Body of pancreas (tissue), 4 donors: ENCODE data around the gene PKMYT1. TPM values are rescaled to one million over a fixed set of nuclear protein-coding genes. Genes with fewer than 3 reads are reported as not detected.
A peak's percentile ranks its signal among the peaks of the same experiment; 100 is the strongest.

Experiments
- ATAC-seq: fragments of 150-250 bp; one replicate; pipeline ENCODE4 v1.9.1; 2016
- DNase-seq, 4 donors: peaks; one replicate each; pipeline ENCODE4 v3.0.0-alpha.2; 2019
- H3K27ac ChIP-seq, 4 donors: fragments of 200-600 bp; sonication (generic); 1 replicate in 3 of 4; 2 replicates in 1 of 4; pipeline versions ENCODE4 v1.5.1 to v1.6.1; 2016 to 2019; ENCODE audit warnings: mild to moderate bottlenecking in 1 of 4, mixed read lengths in 1 of 4, moderate library complexity in 1 of 4
- H3K27me3 ChIP-seq, 2 donors: fragments of 200-600 bp; sonication (generic); one replicate each; pipeline ENCODE4 v1.6.0; 2016; ENCODE audit warnings: mild to moderate bottlenecking in 1 of 2
- H3K36me3 ChIP-seq, 2 donors: fragments of 200-600 bp; sonication (generic); replicated peaks in 1 of 2; 2 replicates each; pipeline ENCODE4 v1.5.1; 2016; ENCODE audit warnings: low read depth in 2 of 2; ENCODE audit not compliant: insufficient read depth in 1 of 2
- H3K4me1 ChIP-seq: fragments of 200-600 bp; sonication (generic); one replicate; pipeline ENCODE4 v1.6.0; 2016
- H3K4me3 ChIP-seq, 2 donors: fragments of 200-600 bp; sonication (generic); 1 replicate in 1 of 2; 2 replicates in 1 of 2; pipeline ENCODE4 v1.5.1; 2016 to 2019
- H3K9me3 ChIP-seq, 3 donors: fragments of 200-600 bp; sonication (generic); 1 replicate in 2 of 3; 2 replicates in 1 of 3; pipeline ENCODE4 v1.5.1; 2016
- POLR2A ChIP-seq, 3 donors: fragments of 450-650 bp; IDR thresholded peaks; one replicate each; pipeline ENCODE4 v1.6.1; 2016; ENCODE audit warnings: antibody characterized with exemption in 3 of 3, mild to moderate bottlenecking in 2 of 3
- WGBS, 2 donors: methylation state at CpG; one replicate each; pipeline ENCODE4 v1.1.5; 2017; 5-methylcytosine and 5-hydroxymethylcytosine counted together
- intact Hi-C: fragments of 100-400 bp; cut with DNase I; formaldehyde crosslinking; loops from one replicate; pipeline ENCODE4 v1.15.1; 2023
- total RNA-seq, 2 donors: library from RNA; depleted of rRNA; stranded (reverse); fragments of >200 nt; gene quantifications; one replicate each; pipeline ENCODE4 v1.1.0, GENCODE V29; 2016
- TF ChIP-seq, protein P1 (sequence below), 7 experiments: fragments of 450-650 bp in 4 of 7; fragments of 200-600 bp in 3 of 7; sonication (generic) in 3 of 7; IDR thresholded peaks; one replicate each; pipeline ENCODE4 v1.5.1; 2016 to 2019; ENCODE audit warnings: antibody characterized with exemption in 7 of 7

The PKMYT1 gene
- total RNA-seq, 2 donors from 2014 or later: 0.26 TPM; not detected in 1

DNA sequence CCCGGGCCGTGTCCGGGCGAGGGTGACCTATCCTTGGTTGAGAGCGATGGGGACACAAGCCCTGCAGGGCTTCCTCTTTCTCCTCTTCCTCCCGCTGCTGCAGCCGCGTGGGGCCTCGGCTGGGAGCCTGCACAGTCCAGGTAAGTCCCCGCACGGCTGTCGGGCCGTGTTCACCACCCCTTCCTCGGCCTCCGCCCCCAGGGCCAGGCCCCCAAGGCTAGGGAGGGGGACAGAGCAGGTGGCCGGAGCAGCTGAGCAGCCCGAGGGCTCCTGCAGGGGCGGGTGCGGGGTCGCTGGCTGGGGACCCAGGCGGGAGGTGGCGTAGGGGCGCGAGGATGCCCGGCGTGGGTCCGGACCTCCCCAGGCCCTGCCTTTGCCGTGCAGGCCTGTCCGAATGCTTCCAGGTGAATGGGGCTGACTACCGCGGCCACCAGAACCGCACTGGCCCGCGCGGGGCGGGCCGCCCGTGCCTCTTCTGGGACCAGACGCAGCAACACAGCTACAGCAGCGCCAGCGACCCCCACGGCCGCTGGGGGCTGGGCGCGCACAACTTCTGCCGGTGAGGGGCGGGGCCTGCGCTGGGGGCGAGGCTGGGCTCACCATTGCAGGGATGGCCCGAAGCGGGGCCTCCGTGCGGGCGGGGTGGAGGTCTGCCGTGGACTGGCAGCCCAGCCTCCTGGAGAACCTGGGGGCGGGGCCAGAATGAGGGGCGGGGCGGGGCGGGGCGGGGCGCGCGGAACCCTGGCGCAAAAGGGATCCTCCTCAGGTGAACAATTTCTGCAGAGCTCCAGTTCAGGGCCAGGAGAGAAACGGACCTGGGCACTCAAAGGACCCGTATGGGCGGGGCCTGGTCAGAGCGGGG lies 15.5 kb downstream of the PKMYT1 start:
- Histone ChIP-seq H3K27ac (no peak overlapping the region), H3K36me3 (no peaks in the 10 kb centered on the region), H3K4me3 (no peak overlapping the region), H3K27me3 (peaks cover 4 to 50% of the 10 kb centered on the region in 2 donors), H3K4me1 (peaks cover 53% of the 10 kb centered on the region), H3K9me3 (no peaks in the 10 kb centered on the region)
- DNase-seq (peak in 1 of 4 donors; percentile 58), ATAC-seq (no peak)
- 0 to 6% methylated on average over 3 to 39 of the region's 68 CpGs for WGBS, 2 donors
- intact Hi-C loops: no loop called here
- TF ChIP-seq, protein P1, sequence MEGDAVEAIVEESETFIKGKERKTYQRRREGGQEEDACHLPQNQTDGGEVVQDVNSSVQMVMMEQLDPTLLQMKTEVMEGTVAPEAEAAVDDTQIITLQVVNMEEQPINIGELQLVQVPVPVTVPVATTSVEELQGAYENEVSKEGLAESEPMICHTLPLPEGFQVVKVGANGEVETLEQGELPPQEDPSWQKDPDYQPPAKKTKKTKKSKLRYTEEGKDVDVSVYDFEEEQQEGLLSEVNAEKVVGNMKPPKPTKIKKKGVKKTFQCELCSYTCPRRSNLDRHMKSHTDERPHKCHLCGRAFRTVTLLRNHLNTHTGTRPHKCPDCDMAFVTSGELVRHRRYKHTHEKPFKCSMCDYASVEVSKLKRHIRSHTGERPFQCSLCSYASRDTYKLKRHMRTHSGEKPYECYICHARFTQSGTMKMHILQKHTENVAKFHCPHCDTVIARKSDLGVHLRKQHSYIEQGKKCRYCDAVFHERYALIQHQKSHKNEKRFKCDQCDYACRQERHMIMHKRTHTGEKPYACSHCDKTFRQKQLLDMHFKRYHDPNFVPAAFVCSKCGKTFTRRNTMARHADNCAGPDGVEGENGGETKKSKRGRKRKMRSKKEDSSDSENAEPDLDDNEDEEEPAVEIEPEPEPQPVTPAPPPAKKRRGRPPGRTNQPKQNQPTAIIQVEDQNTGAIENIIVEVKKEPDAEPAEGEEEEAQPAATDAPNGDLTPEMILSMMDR (IDR thresholded peaks at IDR 0.05): no peak
- TF ChIP-seq POLR2A (IDR thresholded peaks at IDR 0.05): no peak

DNA sequence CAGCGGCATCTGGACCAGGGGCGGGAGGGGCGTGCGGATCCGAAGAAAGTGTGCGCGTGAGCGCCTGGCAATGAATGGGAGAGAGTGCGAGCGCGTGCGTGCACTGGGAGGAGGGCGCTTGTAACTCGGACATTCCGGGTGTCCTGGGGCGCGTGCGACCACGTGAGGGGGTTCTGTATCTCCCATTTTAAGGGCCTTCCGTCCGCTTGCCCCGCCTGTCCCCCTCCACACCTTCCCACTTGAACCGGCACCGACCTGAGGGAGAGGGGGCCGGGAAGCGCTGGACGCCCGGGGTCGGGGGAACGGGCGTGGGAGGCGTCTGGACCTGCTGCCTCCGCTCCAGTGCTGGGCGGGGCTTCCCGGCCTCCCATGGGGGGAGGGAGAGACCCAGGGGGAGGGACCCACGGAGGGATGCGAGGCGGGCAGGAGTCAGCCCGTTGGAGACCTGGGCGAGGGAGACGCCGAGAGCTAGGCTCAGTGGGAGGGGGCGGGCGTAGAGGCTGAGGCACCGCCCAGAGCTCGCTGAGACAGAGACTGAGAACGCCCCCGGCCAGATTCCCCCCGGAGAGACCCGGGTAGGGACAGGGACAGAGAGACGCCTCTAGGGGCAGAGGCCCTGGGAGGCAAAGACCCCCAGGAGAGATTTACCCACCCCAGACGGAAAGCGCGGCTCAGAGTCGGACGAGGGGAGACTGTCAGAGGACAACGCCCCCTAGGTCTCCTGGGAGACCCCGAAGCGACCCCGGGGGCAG lies 16.3 kb downstream of the PKMYT1 start, which contains the start of gene KREMEN2:
TSS of gene KREMEN2 (plus strand) at position 553 of the 752 bp plus-strand sequence. CDS start 246 bp downstream, outside the sequence.
- WGBS, 2 donors: 1% methylated on average over 24 to 60 of the region's 60 CpGs
- intact Hi-C loops: no loop called here
- Histone ChIP-seq H3K4me3 (no peak within 1 kb of the TSS), H3K27ac (no peak within 1 kb of the TSS), H3K9me3 (no peaks in the 10 kb centered on the region), H3K4me1 (peaks cover 51% of the 10 kb centered on the region), H3K27me3 (peaks cover 4 to 50% of the 10 kb centered on the region in 2 donors), H3K36me3 (no peaks in the 10 kb centered on the region)
- ATAC-seq (no peak), DNase-seq (peak in 1 of 4 donors; percentile 23)
- TF ChIP-seq, protein P1 (IDR thresholded peaks at IDR 0.05): no peak
- no peak for TF ChIP-seq POLR2A (IDR thresholded peaks at IDR 0.05)

DNA sequence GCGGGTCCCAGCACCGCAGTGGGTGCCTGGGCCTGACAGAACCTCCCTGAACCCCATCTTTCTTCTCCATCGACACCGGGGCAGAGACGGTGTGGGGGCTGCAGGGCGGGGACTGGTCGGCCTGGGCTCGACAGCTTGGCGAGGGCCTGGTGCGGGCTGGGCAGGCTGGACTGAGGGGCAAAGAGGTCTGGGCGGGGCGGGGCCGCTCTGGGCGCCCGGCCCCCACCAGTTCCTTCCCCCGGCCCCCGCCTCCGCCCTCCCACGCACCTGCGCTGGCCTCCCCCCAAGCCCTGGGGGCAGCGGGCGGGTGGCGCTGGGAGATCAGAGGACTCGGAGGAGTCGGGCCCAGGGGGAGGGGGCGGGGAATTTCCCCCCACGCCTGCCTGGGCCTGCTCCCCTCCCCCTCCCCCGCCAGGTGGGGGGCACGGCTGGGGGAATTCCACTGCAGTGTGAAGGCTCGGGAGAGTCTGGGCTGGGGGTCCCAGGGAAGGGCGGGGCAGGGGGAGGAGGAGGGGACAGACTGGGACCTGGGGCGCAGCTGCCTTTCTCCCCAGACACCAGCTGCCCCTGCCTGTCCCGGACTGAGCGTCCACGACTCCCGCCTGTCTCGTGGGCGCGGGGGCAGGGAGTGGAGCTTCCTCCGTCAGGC lies 17.0 kb downstream of the PKMYT1 start:
- Histone ChIP-seq H3K4me3 (no peak overlapping the region), H3K36me3 (no peaks in the 10 kb centered on the region), H3K4me1 (peaks cover 44% of the 10 kb centered on the region), H3K27me3 (peaks cover 4 to 47% of the 10 kb centered on the region in 2 donors), H3K9me3 (no peaks in the 10 kb centered on the region), H3K27ac (no peak overlapping the region)
- 2 to 5% methylated on average over 12 to 21 of the region's 40 CpGs for WGBS, 2 donors
- no peak for TF ChIP-seq POLR2A (IDR thresholded peaks at IDR 0.05)
- TF ChIP-seq, protein P1 (IDR thresholded peaks at IDR 0.05): no peak
- DNase-seq: peak in 1 of 4 donors; percentile 5
- intact Hi-C loops: no loop called here
- no peak for ATAC-seq

DNA sequence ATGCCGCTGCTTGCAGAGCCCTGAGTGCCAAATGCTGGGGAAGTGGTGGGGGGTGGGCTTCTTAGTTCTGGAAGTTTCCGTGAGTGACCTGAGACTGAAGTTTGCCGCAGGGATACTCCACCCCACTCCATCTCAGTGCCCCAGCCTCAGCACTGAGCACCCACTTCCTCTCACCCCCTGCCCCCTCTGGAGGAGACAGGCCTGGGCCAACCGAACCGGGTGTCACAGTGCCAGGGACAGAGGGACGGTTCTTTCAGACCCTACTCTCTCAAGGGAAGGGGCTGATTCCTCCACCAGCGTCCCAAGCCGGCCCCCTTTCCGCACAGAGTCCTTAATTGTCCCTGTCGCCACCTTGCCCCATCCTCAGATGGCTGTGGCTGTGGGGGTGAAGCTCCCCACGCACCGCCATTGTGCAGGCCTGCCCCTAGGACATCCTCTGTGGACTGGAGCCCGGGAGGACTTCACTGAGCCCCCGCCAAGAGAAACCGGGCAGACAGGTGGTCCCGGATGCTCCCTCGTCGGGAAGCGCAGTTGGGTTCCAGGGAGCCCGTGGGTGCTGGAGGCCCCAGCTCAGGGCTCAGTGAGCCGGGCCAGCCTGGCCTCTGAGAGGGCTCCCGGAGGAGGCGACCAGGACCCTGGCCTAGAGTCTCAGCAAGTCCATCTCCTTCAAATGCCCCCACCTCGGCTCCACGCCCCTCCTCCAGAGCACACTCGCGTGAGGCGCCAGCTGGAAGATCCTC lies 17.7 kb downstream of the PKMYT1 start:
- Histone ChIP-seq H3K4me3 (no peak overlapping the region), H3K27ac (no peak overlapping the region), H3K27me3 (peaks cover 4 to 40% of the 10 kb centered on the region in 2 donors), H3K9me3 (no peaks in the 10 kb centered on the region), H3K36me3 (no peaks in the 10 kb centered on the region), H3K4me1 (peaks cover 38% of the 10 kb centered on the region)
- WGBS, 2 donors: 24 to 25% methylated on average over 7 to 28 of the region's 28 CpGs
- no peak for TF ChIP-seq POLR2A (IDR thresholded peaks at IDR 0.05)
- TF ChIP-seq, protein P1 (IDR thresholded peaks at IDR 0.05): no peak
- intact Hi-C loops: no loop called here
- DNase-seq (peak in 1 of 4 donors; percentile 4), ATAC-seq (no peak)
